Measurements from ENCODE around the gene RETREG3.
"Not testable (repeated sequence)": the region's sequence is repeated elsewhere in the genome, so short reads cannot be mapped to it uniquely, and the experiment has no call there.

Gene RETREG3

DNA sequence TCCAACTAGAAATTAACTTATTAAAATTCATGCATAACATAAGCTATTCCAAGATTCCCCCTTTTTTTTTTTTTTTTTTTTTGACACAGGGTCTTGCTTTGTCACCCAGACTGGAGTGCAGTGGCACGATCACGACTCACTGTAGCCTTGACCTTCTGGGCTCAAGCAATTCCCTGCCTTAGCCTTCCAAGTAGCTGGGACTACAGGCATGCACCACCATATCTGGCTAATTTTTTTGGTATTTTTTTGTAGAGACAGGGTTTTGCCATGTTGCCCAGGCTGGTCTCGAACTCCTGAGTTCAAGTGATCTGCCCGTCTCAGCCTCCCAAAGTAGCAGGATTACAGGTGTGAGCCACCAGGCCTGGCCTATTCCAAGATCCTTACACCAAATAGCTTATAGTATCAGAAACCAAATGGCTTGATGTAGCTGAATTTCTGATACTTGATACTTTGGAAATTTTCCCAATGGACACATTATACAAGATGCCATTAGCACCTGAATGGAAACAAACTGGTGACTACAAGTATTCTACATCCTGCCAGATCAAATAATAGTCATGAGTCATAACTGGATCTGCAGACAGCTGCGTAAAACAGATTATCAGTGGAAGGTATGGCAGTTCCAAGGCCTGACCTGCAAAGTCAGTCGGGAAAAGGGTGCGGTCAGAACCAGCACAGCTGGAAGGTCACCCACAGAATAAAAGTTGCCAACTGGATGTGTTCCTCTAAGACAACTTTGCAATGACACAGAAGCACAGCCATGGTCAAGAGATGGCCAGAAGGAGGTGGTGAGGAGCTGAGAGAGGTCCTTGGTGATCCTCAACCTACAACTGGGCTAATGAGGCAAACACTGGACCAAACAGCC is 14.8 kb upstream of the RETREG3 start:
- Histone ChIP-seq H3K79me2 (ENCODE audit: insufficient read depth, low read length) (no peaks in the 10 kb centered on the region), H3K36me3 (ENCODE audit: insufficient read depth, low read length) (no peaks in the 10 kb centered on the region), H4K20me1 (ENCODE audit: insufficient read depth, low read length) (no peaks in the 10 kb centered on the region), H3K4me1 (ENCODE audit: insufficient read depth, low read length) (no peaks in the 10 kb centered on the region), H3K4me2 (ENCODE audit: insufficient read depth, low read length) (no peak overlapping the region), H3K9ac (ENCODE audit: low read depth, low read length) (no peak overlapping the region), H2AFZ (ENCODE audit: low read depth, low read length) (no peak overlapping the region), H3K4me3 (ENCODE audit: low read depth in 1 of 2, low read length in 2 of 2) (no peak overlapping the region), H3K27me3 (ENCODE audit: insufficient read depth, low read length, poor library complexity) (no peaks in the 10 kb centered on the region), H3K9me3 (ENCODE audit: insufficient read depth, low read length, severe bottlenecking) (no peaks in the 10 kb centered on the region), H3K27ac (ENCODE audit: low read length) (no peak overlapping the region)
- TF ChIP-seq EZH2 (IDR thresholded peaks at IDR 0.05; ENCODE audit: borderline replicate concordance, low read depth, low read length, severe bottlenecking): no peak
- TF ChIP-seq, protein P1, sequence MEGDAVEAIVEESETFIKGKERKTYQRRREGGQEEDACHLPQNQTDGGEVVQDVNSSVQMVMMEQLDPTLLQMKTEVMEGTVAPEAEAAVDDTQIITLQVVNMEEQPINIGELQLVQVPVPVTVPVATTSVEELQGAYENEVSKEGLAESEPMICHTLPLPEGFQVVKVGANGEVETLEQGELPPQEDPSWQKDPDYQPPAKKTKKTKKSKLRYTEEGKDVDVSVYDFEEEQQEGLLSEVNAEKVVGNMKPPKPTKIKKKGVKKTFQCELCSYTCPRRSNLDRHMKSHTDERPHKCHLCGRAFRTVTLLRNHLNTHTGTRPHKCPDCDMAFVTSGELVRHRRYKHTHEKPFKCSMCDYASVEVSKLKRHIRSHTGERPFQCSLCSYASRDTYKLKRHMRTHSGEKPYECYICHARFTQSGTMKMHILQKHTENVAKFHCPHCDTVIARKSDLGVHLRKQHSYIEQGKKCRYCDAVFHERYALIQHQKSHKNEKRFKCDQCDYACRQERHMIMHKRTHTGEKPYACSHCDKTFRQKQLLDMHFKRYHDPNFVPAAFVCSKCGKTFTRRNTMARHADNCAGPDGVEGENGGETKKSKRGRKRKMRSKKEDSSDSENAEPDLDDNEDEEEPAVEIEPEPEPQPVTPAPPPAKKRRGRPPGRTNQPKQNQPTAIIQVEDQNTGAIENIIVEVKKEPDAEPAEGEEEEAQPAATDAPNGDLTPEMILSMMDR (IDR thresholded peaks at IDR 0.05; ENCODE audit: borderline replicate concordance, extremely low read depth, low read length, poor library complexity, severe bottlenecking): no peak
- DNase-seq (no peak), ATAC-seq (ENCODE audit: insufficient read depth, low read depth) (no peak)

DNA sequence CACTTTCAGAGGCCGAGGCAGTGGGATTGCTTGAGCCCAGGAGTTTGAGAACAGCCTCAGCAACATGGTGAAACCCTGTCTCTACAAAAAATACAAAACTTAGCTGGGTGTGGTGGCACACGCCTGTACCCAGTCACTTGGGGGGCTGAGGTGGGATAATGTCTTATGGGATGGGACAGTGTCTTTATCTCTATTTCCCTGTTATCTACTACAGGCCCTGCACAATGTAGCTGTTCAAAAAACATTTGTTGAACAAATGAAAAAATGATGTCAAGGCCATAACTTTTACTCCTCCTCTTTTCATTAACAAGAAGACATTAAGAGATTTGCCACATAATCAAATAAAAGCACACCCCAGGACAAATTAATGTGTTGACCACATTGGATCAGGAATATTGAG is 14.1 kb upstream of the RETREG3 start:
- no peaks in the 10 kb centered on the region for H3K4me1 ChIP-seq (ENCODE audit: insufficient read depth, low read length)

DNA sequence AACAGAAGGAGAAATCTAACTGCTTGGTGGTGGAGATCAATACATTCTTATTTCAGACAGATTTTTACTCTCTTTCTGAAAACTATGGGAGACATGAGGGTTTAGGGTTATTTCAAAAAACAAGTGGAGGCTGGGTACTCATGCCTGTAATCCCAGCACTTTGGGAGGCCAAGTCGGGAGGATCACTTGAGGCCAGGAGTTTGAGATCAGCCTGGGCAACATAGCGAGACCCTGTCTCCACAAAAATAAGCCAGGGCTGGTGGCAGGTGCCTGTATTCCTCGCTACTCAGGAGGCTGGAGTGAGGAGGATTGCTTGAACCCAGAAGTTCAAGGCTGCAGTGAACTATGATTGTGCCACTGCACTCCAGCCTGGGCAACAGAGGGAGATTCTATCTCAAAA is 12.8 kb upstream of the RETREG3 start:
- H3K4me2 ChIP-seq (ENCODE audit: insufficient read depth, low read length); H3K9me3 ChIP-seq (ENCODE audit: insufficient read depth, low read length, severe bottlenecking); H3K79me2 ChIP-seq (ENCODE audit: insufficient read depth, low read length); H3K27ac ChIP-seq (ENCODE audit: low read length); H3K36me3 ChIP-seq (ENCODE audit: insufficient read depth, low read length); H3K4me1 ChIP-seq (ENCODE audit: insufficient read depth, low read length); DNase-seq; H4K20me1 ChIP-seq (ENCODE audit: insufficient read depth, low read length); H3K9ac ChIP-seq (ENCODE audit: low read depth, low read length); H3K27me3 ChIP-seq (ENCODE audit: insufficient read depth, low read length, poor library complexity); ATAC-seq (ENCODE audit: insufficient read depth, low read depth); H2AFZ ChIP-seq (ENCODE audit: low read depth, low read length); H3K4me3 ChIP-seq (ENCODE audit: low read depth in 1 of 2, low read length in 2 of 2): not testable (repeated sequence)

More for the DNA sequence above, 14.1 kb upstream of the RETREG3 start:
- H3K79me2 ChIP-seq (ENCODE audit: insufficient read depth, low read length): no peaks in the 10 kb centered on the region
- TF ChIP-seq, protein P1 (IDR thresholded peaks at IDR 0.05; ENCODE audit: borderline replicate concordance, extremely low read depth, low read length, poor library complexity, severe bottlenecking): no peak
- no peak for TF ChIP-seq EZH2 (IDR thresholded peaks at IDR 0.05; ENCODE audit: borderline replicate concordance, low read depth, low read length, severe bottlenecking)
- no peak for ATAC-seq (ENCODE audit: insufficient read depth, low read depth)
- H2AFZ ChIP-seq (ENCODE audit: low read depth, low read length): no peak overlapping the region
- H3K36me3 ChIP-seq (ENCODE audit: insufficient read depth, low read length): no peaks in the 10 kb centered on the region
- H3K27ac ChIP-seq (ENCODE audit: low read length): no peak overlapping the region
- no peaks in the 10 kb centered on the region for H4K20me1 ChIP-seq (ENCODE audit: insufficient read depth, low read length)
- no peak for DNase-seq
- H3K4me3 ChIP-seq (ENCODE audit: low read depth in 1 of 2, low read length in 2 of 2): no peak overlapping the region
- H3K27me3 ChIP-seq (ENCODE audit: insufficient read depth, low read length, poor library complexity): no peaks in the 10 kb centered on the region
- no peak overlapping the region for H3K9ac ChIP-seq (ENCODE audit: low read depth, low read length)
- H3K9me3 ChIP-seq (ENCODE audit: insufficient read depth, low read length, severe bottlenecking): no peaks in the 10 kb centered on the region
- no peak overlapping the region for H3K4me2 ChIP-seq (ENCODE audit: insufficient read depth, low read length)

DNA sequence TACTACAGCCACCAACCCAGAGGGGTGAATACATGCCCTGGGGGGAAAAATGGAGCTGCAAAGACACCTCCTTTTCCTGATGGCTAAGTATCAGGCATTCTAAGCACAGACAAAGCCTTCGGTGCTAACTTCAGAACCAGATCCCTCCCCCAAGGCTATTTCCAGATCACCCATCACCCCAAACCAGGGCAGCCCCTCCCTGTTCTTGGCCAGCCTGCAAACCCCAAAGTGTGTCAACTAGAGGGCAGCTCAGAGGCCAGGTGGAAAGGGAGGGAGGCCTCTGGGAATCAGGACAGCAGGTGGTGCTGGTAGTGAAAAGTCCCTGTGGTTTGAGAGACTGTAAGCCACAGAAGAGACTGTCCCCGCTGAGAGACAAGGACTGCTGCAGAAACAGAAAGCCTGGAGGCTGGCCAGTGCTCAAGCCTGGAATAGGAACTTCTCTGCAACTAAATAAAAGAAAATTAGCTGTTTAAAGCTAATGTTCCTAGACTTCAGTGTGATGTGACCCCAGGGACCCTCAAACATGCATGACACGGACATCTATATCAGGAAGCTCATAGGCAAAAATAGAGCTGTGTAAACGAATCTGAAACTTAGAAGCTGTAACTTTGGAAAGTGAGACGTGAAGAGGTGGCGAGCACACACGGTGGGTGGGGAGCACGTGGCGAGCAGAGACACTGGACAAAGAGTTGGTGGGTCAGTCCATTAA is 9.4 kb upstream of the RETREG3 start:
- Histone ChIP-seq H3K27me3 (ENCODE audit: insufficient read depth, low read length, poor library complexity) (no peaks in the 10 kb centered on the region), H3K9me3 (ENCODE audit: insufficient read depth, low read length, severe bottlenecking) (no peaks in the 10 kb centered on the region), H3K4me1 (ENCODE audit: insufficient read depth, low read length) (no peaks in the 10 kb centered on the region), H3K27ac (ENCODE audit: low read length) (no peak overlapping the region), H3K4me2 (ENCODE audit: insufficient read depth, low read length) (no peak overlapping the region), H3K9ac (ENCODE audit: low read depth, low read length) (no peak overlapping the region), H3K79me2 (ENCODE audit: insufficient read depth, low read length) (no peaks in the 10 kb centered on the region), H3K4me3 (ENCODE audit: low read depth in 1 of 2, low read length in 2 of 2) (no peak overlapping the region), H4K20me1 (ENCODE audit: insufficient read depth, low read length) (no peaks in the 10 kb centered on the region), H3K36me3 (ENCODE audit: insufficient read depth, low read length) (peaks cover 24% of the 10 kb centered on the region), H2AFZ (ENCODE audit: low read depth, low read length) (no peak overlapping the region)
- ATAC-seq (ENCODE audit: insufficient read depth, low read depth) (peak; percentile 56; the same call in 2 of the 3 replicates), DNase-seq (no peak)
- TF ChIP-seq, protein P1 (IDR thresholded peaks at IDR 0.05; ENCODE audit: borderline replicate concordance, extremely low read depth, low read length, poor library complexity, severe bottlenecking): peak; percentile 12
- TF ChIP-seq EZH2 (IDR thresholded peaks at IDR 0.05; ENCODE audit: borderline replicate concordance, low read depth, low read length, severe bottlenecking): no peak
